Measurements from ENCODE around the gene RDX. TPM values are rescaled to one million over a fixed set of nuclear protein-coding genes. Genes with fewer than 3 reads are reported as not detected.

RDX gene
- total RNA-seq, 4 donors from 2014 or later, result 38.5 to 115 (median 97.7) TPM

DNA sequence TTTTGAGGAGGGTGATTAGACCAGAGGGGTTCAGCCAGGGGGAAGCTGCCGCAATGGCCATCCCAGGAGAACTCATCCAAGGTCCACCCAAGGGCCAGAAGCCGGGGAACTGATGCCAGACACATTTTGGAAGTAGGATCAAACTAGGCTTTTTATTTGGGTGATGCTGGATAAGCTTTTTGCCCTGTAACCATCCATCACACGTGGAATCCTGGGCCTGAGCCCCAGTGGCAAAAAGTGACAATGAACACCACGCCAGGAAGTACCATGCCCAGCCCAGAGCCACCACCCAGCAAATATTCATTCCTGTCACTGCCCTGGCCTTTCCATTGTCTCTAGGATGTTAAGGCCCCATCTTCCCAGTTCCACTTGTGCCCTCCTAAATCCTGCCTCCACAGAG is 117.3 kb downstream of the RDX start:
- H3K4me3 ChIP-seq, result no peak overlapping the region
- H3K27me3 ChIP-seq, result no peaks in the 10 kb centered on the region
- H3K4me1 ChIP-seq, result no peaks in the 10 kb centered on the region
- DNase-seq, result no peak
- H3K9me3 ChIP-seq, result no peaks in the 10 kb centered on the region
- H3K36me3 ChIP-seq, result no peaks in the 10 kb centered on the region
- TF ChIP-seq POLR2A (IDR thresholded peaks at IDR 0.05), result no peak
- TF ChIP-seq, protein P1, sequence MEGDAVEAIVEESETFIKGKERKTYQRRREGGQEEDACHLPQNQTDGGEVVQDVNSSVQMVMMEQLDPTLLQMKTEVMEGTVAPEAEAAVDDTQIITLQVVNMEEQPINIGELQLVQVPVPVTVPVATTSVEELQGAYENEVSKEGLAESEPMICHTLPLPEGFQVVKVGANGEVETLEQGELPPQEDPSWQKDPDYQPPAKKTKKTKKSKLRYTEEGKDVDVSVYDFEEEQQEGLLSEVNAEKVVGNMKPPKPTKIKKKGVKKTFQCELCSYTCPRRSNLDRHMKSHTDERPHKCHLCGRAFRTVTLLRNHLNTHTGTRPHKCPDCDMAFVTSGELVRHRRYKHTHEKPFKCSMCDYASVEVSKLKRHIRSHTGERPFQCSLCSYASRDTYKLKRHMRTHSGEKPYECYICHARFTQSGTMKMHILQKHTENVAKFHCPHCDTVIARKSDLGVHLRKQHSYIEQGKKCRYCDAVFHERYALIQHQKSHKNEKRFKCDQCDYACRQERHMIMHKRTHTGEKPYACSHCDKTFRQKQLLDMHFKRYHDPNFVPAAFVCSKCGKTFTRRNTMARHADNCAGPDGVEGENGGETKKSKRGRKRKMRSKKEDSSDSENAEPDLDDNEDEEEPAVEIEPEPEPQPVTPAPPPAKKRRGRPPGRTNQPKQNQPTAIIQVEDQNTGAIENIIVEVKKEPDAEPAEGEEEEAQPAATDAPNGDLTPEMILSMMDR (IDR thresholded peaks at IDR 0.05), result no peak
- H3K27ac ChIP-seq, result no peak overlapping the region
- intact Hi-C loops (cut with DNase I; ENCODE audit: low total_unique reads), result no loop called here

DNA sequence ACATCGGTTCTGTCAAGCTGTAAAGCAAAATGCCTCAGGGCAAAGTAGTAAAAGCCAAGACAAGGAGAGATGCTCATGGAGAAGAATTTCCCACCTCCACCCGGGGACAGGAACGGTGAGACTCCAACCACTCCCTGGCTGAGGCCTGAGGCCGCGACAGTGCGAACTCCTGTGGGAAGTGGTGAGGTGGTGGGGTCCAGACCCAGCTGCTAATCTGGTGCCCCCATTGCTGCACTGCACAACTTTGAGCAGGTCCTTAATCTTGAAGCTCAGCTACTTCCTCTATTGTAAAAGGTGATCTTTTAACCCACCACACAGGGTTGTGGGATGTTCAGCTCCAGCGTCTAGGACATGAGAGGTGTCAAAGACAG is 119.3 kb downstream of the RDX start:
- DNase-seq, result no peak
- Histone ChIP-seq H3K27me3 (no peaks in the 10 kb centered on the region), H3K36me3 (no peaks in the 10 kb centered on the region), H3K4me3 (no peak overlapping the region), H3K4me1 (no peaks in the 10 kb centered on the region), H3K9me3 (no peaks in the 10 kb centered on the region), H3K27ac (no peak overlapping the region)
- TF ChIP-seq POLR2A (IDR thresholded peaks at IDR 0.05), result no peak
- TF ChIP-seq, protein P1 (IDR thresholded peaks at IDR 0.05), result no peak
- intact Hi-C loops (cut with DNase I; ENCODE audit: low total_unique reads), result no loop called here

DNA sequence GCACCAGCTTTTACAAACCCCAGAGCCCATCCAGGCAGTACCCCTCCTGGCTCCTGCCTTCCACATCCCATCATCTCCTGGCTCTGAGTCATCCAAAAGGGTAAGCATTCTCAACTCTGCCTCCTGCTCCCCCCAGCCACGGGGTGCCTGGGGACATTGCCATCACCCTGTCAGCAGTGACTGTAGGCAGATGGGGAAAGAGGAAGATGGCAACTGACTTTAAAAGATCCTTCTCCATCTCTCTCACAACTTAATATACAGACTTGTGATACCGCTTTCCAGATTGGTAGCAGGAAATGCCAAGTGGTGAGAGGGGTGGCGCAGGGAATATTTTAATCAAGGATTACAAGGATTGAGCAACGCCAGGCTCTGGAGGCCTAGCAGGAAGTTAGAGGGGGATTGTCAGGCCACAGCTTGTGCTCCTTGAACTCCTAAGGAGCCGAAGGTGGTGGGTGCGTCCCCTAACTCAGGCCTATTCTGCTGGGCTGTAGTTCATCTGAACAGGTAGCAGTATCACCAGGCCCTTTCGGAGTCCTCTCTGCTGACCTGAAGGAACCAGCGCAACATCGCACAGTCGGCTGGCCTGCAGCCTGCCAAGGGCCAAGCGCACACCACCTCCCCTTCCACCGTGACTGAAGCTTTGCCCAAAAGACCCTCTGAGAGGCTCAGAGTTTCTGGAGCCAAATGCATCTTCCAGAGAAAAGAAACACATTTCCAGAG is 119.9 kb downstream of the RDX start:
- TF ChIP-seq, protein P1 (IDR thresholded peaks at IDR 0.05), result no peak
- TF ChIP-seq POLR2A (IDR thresholded peaks at IDR 0.05), result no peak
- Histone ChIP-seq H3K36me3 (no peaks in the 10 kb centered on the region), H3K4me3 (no peak overlapping the region), H3K27ac (no peak overlapping the region), H3K9me3 (no peaks in the 10 kb centered on the region), H3K4me1 (no peaks in the 10 kb centered on the region), H3K27me3 (no peaks in the 10 kb centered on the region)
- no peak for DNase-seq
- intact Hi-C loops (cut with DNase I; ENCODE audit: low total_unique reads), result no loop called here

DNA sequence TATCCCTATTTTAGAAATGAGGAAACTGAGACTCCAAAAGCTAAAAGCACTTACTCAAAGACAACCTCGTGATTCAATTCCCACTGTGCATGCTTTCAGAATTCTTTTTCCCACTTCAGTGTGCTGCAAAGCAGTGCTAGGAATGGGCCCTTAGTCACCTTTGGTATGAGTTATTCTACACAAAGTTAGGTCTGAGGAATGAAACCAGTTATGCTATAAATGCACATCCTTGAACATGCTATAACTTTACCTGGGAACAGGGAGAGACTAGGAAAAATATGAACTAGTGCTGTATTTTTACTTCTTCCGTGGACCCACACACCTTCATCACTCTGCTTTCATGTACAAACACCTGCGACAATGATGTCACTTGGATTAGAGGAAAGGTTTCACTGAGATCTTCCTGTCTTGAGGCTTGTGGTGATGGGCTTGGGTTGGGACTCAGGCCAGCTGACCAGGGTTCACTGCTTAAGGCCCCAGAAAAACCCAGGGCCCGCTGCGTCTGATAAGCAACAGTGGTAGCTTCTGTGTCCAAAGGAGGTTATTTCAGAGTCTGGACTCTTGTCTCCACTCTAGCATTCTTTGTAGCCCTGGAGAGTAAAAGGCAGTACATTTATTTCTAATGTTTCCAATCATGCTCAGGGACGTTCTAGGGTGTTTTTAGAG is 121.6 kb downstream of the RDX start:
- H3K27ac ChIP-seq, result no peak overlapping the region
- intact Hi-C loops (cut with DNase I; ENCODE audit: low total_unique reads), result no loop called here
- no peak for DNase-seq

More for the DNA sequence above, 121.6 kb downstream of the RDX start:
- H3K36me3 ChIP-seq, result no peaks in the 10 kb centered on the region
- TF ChIP-seq POLR2A (IDR thresholded peaks at IDR 0.05), result no peak
- TF ChIP-seq, protein P1 (IDR thresholded peaks at IDR 0.05), result no peak
- H3K4me1 ChIP-seq, result no peaks in the 10 kb centered on the region
- H3K27me3 ChIP-seq, result no peaks in the 10 kb centered on the region
- H3K4me3 ChIP-seq, result no peak overlapping the region
- H3K9me3 ChIP-seq, result no peaks in the 10 kb centered on the region
